PC-9 (cell line): Measurements from ENCODE around the gene PEMT. TPM values are rescaled to one million over a fixed set of nuclear protein-coding genes. Genes with fewer than 3 reads are reported as not detected.

Experiments used
- BruUV-seq: library from RNA; stranded (reverse); fragments of 400-500 nt; replicated peaks from 2 replicates; lab custom pipeline; 2021; lab: Mats Ljungman, UMichigan
- CTCF ChIA-PET: fragments of 300-600 bp; sonication (Branson Sonifier 250); formaldehyde crosslinking; loops from one replicate; lab custom pipeline; 2022; ENCODE audit warnings: antibody characterized with exemption; lab: Charles Lee
- POLR2A ChIA-PET: fragments of 300-600 bp; sonication (Branson Sonifier 250); formaldehyde crosslinking; loops from one replicate; lab custom pipeline; 2022; ENCODE audit warnings: antibody characterized with exemption; ENCODE audit not compliant: unreplicated experiment; lab: Charles Lee
- DNase-seq, 2 experiments: peaks; one replicate each; pipeline versions ENCODE4 v3.0.0 to v3.0.0-alpha.2; 2015 to 2022; ENCODE audit warnings: mixed read lengths in 1 of 2
- H2AFZ ChIP-seq: fragments of 200-600 bp; sonication (generic); 2 replicates; pipeline ENCODE4 v1.8.1; 2017; ENCODE audit warnings: antibody characterized with exemption
- H3F3A ChIP-seq: fragments of 200-600 bp; sonication (generic); 2 replicates; pipeline ENCODE4 v1.8.1; 2017; ENCODE audit warnings: antibody characterized with exemption, mild to moderate bottlenecking, low read depth; ENCODE audit not compliant: insufficient read depth
- H3K27ac ChIP-seq: fragments of 200-600 bp; sonication (generic); 2 replicates; pipeline ENCODE4 v1.6.1; 2016; ENCODE audit warnings: mixed run types
- H3K27me3 ChIP-seq: fragments of 200-600 bp; sonication (generic); 2 replicates; pipeline ENCODE4 v1.6.1; 2016; ENCODE audit warnings: low read depth, mixed run types; ENCODE audit not compliant: insufficient read depth
- H3K36me3 ChIP-seq: fragments of 200-600 bp; sonication (generic); 2 replicates; pipeline ENCODE4 v1.6.1; 2016; ENCODE audit warnings: low read depth, mixed run types
- H3K4me1 ChIP-seq: fragments of 200-600 bp; sonication (generic); replicated peaks from 2 replicates; pipeline ENCODE4 v1.6.1; 2016; ENCODE audit warnings: mixed run types; ENCODE audit not compliant: insufficient read depth
- H3K4me2 ChIP-seq: fragments of 200-600 bp; sonication (generic); 2 replicates; pipeline ENCODE4 v1.6.1; 2017; ENCODE audit warnings: mixed run types
- H3K4me3 ChIP-seq: fragments of 200-600 bp; sonication (generic); 2 replicates; pipeline ENCODE4 v1.6.1; 2016; ENCODE audit warnings: mixed run types
- H3K79me2 ChIP-seq: fragments of 200-600 bp; sonication (generic); 2 replicates; pipeline ENCODE4 v1.6.1; 2017; ENCODE audit warnings: low read depth, mixed run types
- H3K9me2 ChIP-seq: fragments of 200-600 bp; sonication (generic); 2 replicates; pipeline ENCODE4 v1.8.1; 2017; ENCODE audit warnings: mild to moderate bottlenecking; ENCODE audit not compliant: insufficient read depth
- H3K9me3 ChIP-seq: fragments of 200-600 bp; sonication (generic); 2 replicates; pipeline ENCODE4 v1.8.1; 2016; ENCODE audit warnings: low read depth; ENCODE audit not compliant: insufficient read depth
- H4K20me1 ChIP-seq: fragments of 200-600 bp; sonication (generic); 2 replicates; pipeline ENCODE4 v1.8.1; 2017; ENCODE audit not compliant: insufficient read depth
- CTCF ChIP-seq: fragments of 200-600 bp; sonication (generic); conservative IDR thresholded peaks from 2 replicates; pipeline ENCODE4 v1.6.1; 2017; ENCODE audit warnings: mixed run types, antibody characterized with exemption, mild to moderate bottlenecking, moderate library complexity
- EZH2 ChIP-seq: fragments of 200-600 bp; sonication (generic); IDR thresholded peaks from 2 replicates; pipeline ENCODE4 v1.8.0; 2017; ENCODE audit warnings: antibody characterized with exemption, low read depth
- intact Hi-C: fragments of 100-400 bp; cut with micrococcal nuclease; formaldehyde crosslinking; loops from one replicate; pipeline ENCODE4 v1.10.0; 2022; ENCODE audit not compliant: unreplicated experiment
- total RNA-seq: library from RNA; stranded (reverse); gene quantifications from 2 replicates; pipeline ENCODE4 v1.2.3, GENCODE V29; 2021

The PEMT gene
- total RNA-seq, 1 experiment from 2014 or later, result 61.2 TPM

DNA sequence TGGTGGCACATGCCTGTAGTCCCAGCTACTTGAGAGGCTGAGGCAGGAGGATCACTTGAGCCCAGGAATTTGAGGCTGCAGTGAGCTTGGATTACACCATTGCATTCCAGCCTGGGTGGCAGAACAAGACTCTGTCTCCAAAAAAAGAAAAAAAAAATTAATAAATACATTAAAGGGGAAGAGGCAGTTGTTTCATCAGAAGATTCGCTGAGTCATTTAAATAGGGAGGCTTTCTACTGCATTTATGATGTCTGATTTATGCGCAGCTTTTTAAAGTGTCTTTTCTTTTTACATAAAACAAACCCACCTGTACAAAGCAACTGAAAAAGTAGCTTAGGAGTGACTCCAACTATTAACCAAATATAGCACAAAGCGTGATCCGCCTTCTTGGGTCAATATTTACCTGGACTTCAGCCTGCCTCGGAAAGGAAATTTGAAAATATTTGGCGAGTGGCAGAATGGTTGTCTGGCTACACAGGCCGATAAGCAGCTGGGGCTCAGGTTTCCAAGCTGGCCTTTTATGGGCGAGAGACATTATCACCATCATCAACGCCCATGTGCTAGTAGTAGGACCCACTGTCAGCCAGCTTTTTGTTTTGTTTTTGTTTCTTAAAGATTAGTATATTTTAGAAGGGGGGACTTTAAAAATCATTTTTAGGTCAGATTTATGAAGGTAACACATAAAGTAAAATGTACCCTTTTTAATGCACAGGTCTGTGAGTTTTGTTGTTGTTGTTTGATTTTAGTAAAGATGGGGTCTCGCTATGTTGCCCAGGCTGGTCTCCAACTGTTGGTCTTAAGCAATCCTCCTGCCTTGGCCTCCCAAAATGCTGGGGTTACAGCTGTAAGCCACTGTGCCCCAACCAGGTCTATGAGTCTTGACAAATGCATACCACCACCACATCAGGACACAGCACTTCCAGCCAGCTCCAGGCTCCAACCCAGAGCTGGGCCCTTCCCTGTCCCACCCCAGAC, 52.8 kb downstream of the PEMT start:
- Histone ChIP-seq H3K4me1 (peaks cover 21% of the 10 kb centered on the region), H3K27ac (peak overlapping the region; percentile 71), H2AFZ (no peak overlapping the region), H3F3A (peaks cover 20% of the 10 kb centered on the region), H3K27me3 (no peaks in the 10 kb centered on the region), H3K36me3 (no peaks in the 10 kb centered on the region), H3K9me2 (no peaks in the 10 kb centered on the region), H3K9me3 (no peaks in the 10 kb centered on the region), H3K79me2 (no peaks in the 10 kb centered on the region), H4K20me1 (peaks cover 34% of the 10 kb centered on the region; the same call in 1 of the 2 replicates), H3K4me2 (peak overlapping the region; percentile 54), H3K4me3 (no peak overlapping the region)
- ChIA-PET POLR2A (interaction anchor here (0.5 to 0.9 kb wide), 5 partner anchors 9 to 299 kb away, joined by 3 to 7 read pairs (median 3); no protein-coding TSS in a partner anchor), CTCF (interaction anchor here (0.6 kb wide), 1 partner anchor 76 kb away, joined by 3 read pairs; no protein-coding TSS in a partner anchor)
- intact Hi-C loops, result no loop called here
- no TSS peak for BruUV-seq
- peak; percentile 63 to 87 for DNase-seq
- TF ChIP-seq EZH2 (no peak), CTCF (no peak)

DNA sequence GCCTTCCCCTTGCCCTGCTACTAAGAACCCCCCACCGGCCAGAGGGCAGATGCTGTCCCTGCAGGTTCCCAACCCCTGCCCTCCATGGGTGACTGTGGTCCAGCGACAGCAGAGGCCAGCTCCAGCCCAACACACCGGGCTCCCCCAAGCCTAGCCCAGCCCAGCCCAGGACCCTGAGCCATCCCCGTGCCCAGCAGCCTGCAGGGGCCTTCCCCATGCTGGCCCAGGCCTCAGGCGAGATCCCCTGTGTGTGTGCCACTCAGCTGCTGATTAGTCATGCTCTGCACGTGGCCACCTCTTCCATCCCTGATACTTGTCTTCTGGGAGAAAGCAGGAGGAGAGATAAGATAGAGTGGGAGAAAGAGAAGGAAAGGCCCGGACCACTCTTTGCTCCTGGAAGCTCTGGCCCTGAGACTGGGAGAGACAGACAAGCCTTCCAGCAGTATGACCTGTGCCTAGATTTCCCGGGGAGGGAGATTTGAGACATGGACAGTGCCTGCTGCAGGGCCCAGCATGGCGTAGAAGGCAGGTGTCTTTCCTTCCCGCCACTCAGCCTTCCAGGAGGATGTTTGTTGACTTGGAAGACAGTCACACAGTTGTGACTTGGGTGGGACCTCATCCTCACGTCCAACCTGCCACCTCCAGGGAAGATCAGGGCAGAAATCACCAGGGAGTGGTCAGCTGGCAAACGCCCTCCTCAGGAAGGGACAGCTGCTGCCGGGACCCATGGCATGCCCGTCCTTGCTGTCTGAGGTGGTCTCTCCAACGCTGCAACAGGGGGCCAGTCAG, 54.0 kb downstream of the PEMT start:
- H3K27me3 ChIP-seq, result no peaks in the 10 kb centered on the region
- TF ChIP-seq CTCF (no peak), EZH2 (no peak)
- no peak overlapping the region for H3K4me3 ChIP-seq
- H3F3A ChIP-seq, result peaks cover 20% of the 10 kb centered on the region
- no peak overlapping the region for H2AFZ ChIP-seq
- no peaks in the 10 kb centered on the region for H3K9me3 ChIP-seq
- H3K36me3 ChIP-seq, result no peaks in the 10 kb centered on the region
- no TSS peak for BruUV-seq
- peak overlapping the region; percentile 54 for H3K4me2 ChIP-seq
- H3K79me2 ChIP-seq, result no peaks in the 10 kb centered on the region
- H3K9me2 ChIP-seq, result no peaks in the 10 kb centered on the region
- ChIA-PET CTCF (interaction anchor here (0.6 kb wide), 1 partner anchor 177 kb away, joined by 4 read pairs; no protein-coding TSS in a partner anchor), POLR2A (interaction anchor here (0.5 kb wide), 1 partner anchor 62 kb away, joined by 5 read pairs; no protein-coding TSS in a partner anchor)
- intact Hi-C loops, result no loop called here
- no peak for DNase-seq
- peaks cover 21% of the 10 kb centered on the region for H3K4me1 ChIP-seq
- H4K20me1 ChIP-seq, result peaks cover 38% of the 10 kb centered on the region; the same call in 1 of the 2 replicates
- H3K27ac ChIP-seq, result peak overlapping the region; percentile 71

DNA sequence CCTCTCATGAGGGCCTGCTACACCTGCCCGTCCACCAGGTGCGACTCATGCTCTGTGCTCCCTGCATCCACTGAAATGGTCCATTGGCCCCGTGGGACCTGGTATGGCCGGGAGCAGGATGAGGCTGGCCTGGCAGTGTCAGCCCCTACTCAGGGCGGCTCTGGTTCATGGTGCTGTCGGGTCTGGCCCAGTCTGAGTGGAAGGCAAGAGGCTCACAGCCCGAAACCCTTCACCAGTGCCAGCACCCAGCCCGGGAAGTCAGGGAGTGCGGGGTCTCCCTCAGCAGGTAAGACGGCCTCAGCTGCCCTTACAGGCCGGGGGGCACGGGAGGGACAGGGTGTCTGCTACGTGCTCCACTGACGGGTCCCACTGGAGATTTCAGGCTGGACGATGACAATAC, 54.8 kb downstream of the PEMT start:
- no peaks in the 10 kb centered on the region for H3K9me2 ChIP-seq
- H3K79me2 ChIP-seq, result no peaks in the 10 kb centered on the region
- peaks cover 40% of the 10 kb centered on the region; the same call in 1 of the 2 replicates for H4K20me1 ChIP-seq
- H3K9me3 ChIP-seq, result no peaks in the 10 kb centered on the region
- no peak overlapping the region for H3K4me3 ChIP-seq
- H3K36me3 ChIP-seq, result no peaks in the 10 kb centered on the region
- no peaks in the 10 kb centered on the region for H3K27me3 ChIP-seq
- H3K4me1 ChIP-seq, result peaks cover 21% of the 10 kb centered on the region
- BruUV-seq, result no TSS peak
- no peak overlapping the region for H3K4me2 ChIP-seq
- H2AFZ ChIP-seq, result no peak overlapping the region
- H3F3A ChIP-seq, result peaks cover 20% of the 10 kb centered on the region
- DNase-seq, result no peak
- no peak for TF ChIP-seq CTCF
- no peak for TF ChIP-seq EZH2
- intact Hi-C loops, result no loop called here
- POLR2A ChIA-PET, result interaction anchor here (0.5 kb wide), 1 partner anchor 61 kb away, joined by 5 read pairs; no protein-coding TSS in a partner anchor
- no peak overlapping the region for H3K27ac ChIP-seq
- CTCF ChIA-PET, result no interaction called here
